Stimulated activated CD4-positive, alpha-beta T cell treated with anti-CD3 and anti-CD28 coated beads, TNF-alpha, amount 100 ng/mL, for 1 hour (primary cell): ENCODE measurements around the gene FAM171A2.
"Not testable (repeated sequence)": the region's sequence is repeated elsewhere in the genome, so short reads cannot be mapped to it uniquely, and the experiment has no call there.

ENCODE experiments used
- DNase-seq, 3 donors: peaks; one replicate each; pipeline ENCODE4 v3.0.0-alpha.2; 2020; ENCODE audit warnings: low read depth in 3 of 3, low spot score in 1 of 3

The FAM171A2 gene

DNA sequence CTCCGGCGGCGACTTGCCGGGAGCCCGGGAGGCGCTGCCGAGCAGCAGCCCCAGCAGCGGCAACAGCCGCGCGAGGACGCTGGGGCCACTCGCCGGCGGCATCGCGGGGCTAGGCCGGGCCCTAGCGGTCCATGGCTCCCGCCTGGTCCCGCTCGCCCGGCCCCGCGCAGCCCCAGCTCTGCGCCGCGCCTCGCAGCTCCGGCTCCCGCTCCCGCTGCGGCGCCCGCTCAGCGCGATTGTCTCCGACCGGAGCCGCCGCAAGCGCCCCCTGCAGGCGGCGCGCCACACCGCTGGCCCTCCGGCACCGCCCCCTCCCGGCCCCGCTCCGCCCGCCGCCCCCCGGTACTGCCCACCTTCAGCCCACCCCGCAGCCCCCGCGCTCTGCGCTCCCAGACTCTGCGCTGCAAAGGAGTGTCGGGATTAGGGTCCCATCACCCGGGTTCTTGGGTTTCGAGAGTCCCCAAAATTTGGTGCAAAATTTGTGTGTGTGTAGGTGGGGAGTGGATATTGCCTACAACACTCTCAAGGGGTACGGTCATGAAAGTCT, at the start of gene FAM171A2:
FAM171A2 (minus strand) TSS at position 241 of the 547 bp plus-strand sequence; CDS start at position 102, 139 bp downstream.
- peak in 2 of 3 donors; percentile 33 to 61 for DNase-seq

DNA sequence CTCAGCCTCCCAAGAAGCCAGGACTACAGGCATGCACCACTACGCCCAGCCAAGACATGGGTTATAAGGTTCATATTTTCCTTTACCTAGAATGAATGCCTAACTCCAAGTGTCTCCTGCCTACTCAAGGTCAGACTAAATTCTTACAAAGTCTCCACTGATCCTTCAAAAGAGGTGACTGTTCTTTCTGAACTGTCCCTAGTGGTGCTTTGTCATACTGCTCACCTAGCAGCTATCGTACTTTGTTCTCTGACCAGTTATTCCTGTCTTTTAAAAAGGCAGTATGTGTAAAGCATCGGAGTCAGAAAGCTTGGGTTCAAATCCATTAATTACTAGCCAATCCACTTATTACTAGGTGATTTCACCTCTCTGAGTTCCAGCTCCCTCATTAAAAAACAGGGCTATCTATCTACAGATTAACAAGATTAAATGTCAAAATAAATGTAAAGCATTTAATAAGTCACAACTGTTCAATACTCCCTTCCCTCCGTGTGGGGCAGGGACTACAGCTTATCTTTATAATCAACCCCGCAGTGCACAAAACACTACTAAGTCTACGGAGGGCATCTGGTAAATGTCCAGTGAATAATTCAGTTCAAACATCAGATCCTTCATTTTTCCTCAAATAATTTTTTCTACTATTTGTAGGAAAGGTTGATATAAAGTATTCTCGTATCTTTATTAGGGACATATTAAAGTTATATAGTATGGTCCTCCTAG, 45.8 kb upstream of the FAM171A2 start:
- DNase-seq, result no peak

DNA sequence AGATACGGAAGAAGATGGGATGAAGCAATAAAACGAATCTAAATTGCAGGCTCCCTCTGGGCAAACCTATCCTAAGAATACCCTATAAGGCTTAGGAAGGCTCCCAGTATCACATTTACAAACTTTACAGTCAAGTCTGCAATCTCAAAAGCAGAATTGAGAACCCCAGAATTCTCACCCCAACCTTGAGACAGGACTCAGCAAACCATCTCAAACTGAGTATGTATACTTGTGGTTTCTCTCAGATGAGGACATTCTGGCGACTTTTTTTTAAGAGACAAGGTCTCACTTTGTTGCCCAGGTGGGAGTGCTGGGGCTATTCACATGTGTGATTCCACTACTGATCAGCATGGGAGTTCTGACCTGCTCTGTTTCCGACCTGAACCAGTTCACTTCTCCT, 45.1 kb upstream of the FAM171A2 start:
- no peak for DNase-seq

DNA sequence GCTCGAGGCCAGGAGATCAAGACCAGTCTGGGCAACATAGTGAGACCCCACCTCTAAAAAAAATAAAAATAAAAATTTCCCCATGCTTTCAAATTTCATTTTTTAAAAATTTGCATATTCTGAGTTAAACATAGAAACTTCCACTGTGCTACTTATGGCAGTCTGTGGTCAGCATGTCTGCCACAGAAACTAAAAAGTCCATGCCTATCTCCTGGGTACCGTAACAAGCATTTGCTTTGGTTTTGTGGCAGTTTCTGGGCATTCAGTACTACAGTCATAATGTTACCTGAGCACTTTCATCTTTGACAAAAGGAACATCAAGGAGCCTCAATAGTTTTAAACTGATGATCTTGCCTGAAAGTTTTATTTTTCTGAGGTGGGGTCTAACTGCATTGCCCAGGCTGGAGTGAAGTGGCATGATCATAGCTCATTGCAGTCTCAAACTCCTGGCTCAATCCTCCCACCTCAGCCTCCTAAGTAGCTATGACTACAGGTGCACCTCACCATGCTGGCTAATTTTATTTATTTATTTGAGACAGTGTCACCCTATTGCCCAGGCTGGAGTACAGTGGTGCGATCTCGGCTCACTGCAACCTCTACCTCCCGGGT, 39.0 kb upstream of the FAM171A2 start:
- DNase-seq, result no peak

DNA sequence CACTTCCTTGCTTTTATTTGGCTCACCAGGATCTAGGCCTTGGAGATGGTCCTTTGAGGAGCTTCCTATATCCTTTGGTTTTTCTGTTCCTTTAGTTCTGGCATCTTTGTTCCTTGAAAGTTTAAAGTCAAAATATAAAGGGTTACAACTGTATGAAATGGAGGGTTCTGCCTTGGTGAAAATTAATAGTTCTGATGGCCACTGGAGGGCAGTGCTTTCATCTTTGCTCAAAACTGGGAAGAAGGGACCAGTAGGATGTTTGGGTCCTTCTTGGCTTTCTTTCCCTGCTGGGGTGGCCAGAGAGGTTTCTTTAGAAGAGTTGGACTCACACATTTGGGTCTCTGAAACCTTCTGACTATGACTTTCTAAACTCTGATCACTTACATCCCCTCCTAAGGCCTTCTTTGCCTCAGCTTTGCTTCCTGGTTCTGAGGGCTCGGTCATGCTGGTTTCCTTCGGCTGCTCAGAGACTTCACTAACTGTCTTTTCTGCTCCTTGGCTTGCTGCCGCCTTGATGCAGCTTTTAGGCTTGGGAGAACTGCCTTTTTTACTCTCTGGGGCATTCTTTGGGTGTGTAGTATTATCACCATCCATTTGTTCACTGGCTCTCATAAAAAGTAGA, 36.7 kb upstream of the FAM171A2 start:
- no peak for DNase-seq

DNA sequence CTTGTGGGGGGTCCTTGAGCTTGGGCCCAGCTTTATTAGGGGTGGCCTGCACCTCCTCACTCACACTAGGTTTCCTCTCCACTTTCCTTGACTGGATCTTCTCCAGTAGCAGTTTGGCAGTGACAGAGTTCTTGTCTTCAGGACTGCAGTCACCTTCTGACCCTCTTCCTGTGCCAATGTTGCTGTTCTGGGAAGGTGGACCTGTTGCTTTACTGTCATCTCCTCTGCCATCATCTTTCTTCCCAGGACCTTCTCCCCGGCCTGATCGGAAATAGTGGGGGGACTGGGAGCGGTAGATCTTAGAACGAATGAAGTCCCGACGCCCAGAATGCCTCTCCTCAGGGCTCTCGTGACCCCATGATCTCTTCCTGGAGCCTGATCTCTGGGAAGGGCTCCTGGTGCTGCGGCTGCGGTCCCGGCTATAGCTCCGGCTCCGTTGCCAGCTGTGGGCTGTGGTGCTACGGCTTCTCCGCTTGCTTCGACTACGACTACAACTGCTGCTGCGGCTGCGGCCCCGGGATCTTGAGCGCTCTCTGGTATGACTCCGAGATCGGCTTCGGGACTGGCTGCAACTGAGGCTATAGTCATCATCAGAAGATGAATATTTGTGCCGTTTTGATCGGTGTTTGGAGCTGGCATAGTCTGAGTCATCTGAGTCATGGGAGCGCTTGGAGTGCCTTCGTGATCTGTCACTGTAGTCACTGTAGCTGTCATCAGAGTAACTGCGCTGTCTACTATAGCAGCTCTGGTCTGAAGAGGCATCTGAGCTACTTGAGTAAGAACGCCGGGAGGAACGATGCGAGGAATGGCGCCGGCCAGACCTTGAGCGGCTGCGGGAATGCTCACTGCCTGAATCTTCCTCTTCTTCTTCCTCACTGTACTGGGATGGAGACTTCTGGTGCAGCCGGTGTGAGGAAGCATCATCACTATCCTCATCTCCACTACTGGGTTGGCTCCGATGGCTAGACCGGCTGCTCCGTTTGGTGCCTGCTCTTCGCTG, 35.3 kb upstream of the FAM171A2 start:
- DNase-seq, result no peak

DNA sequence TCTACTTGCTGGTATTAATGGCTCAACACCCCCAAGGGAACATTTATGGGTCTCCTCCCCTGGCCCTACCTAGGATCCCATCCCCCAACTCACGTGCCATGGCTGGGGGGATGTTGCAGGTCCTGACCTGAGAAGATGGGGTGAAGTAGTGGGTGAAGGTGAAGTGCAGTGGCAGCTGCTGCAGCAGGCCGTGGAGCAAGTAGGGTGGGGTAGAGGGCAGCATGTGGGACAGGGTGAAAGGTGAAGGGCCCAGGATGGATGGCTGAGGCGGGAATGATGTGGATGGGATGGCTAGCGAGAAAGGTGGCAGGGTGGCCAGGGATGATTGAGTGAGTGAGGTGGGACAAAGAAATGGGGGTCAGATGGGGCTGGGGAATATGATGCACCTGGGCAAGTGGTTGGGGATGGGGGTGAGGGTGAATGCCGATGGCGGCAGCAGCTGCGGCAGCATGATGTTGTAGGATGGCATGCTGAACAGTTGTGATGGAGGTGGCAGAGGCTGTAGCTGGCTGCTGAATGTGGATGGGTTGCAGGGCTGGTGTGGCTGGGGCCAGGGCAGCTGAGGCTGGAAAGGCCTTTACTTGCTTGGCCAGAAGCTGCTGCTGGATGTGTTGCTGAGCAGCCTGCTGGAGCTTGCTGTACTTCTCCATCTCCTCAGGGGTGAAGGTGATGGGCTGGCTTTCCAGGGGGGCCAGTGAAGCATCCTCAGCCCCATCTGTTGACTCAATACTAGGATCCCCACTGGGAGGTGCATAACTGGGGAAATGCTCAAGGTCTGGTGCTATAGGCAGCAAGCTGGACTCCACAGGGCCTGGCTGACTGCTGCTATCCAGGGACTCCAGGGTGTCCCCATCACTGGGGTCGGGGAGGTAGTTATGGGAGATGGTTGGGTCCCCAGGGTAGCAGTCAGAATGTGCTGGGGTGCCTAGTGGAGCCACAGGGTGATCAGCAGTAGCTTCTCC, 34.1 kb upstream of the FAM171A2 start:
- DNase-seq, result no peak

DNA sequence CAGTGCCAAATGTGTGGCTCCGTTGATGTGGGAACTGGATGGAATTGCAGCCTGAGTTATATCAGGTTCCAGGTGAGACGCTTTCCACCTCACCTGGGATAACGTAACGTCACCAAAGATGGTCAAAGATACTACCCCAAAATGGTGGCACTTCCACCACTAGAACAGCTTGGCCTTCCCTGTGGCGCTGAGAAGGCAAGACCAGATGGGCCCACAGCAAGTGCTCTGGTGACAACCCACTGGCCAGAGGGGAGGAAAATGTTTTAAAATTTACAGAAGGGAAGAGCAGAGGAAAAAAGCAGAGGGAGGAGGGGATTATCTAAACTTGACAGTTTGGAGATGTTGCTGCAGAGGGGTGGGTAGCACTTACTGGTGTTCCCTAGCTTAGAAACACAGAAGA, 33.3 kb upstream of the FAM171A2 start:
- no peak for DNase-seq

DNA sequence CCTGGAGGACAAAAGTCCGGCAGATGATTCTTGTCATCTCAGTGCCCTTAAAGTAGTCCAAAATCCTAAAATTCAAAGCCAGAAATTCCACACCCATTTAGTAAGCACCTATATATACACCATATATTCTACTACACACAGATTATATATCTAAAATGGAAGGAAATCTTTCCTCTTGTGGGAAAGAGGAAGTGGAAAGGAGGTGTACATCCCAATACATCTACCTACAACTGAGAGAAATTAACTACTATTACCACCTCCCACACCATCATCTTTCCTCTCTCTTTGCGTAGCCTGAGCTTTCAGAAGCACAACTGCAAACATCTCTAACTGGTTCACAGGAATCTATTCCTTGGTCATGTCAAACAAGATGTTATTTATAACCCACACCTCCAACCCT, 31.2 kb upstream of the FAM171A2 start:
- DNase-seq, result no peak

DNA sequence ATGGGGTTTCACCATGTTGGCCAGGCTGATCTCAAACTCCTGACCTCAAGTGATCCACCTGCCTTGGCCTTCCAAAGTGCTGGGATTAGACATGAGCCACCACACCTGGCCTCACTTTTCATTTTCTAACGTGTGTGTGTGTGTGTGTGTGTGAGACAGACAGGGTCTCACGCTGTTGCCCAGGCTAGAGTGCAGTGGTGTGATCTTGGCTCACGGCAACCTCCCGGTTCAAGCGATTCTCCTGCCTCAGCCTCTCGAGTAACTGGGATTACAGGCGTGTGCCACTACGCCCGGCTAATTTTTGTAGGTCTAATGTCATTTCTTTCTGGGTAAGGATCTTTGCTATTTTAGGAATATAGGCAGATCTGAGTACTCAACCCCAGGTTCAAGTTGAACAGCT, 30.5 kb upstream of the FAM171A2 start:
- not testable (repeated sequence) for DNase-seq

DNA sequence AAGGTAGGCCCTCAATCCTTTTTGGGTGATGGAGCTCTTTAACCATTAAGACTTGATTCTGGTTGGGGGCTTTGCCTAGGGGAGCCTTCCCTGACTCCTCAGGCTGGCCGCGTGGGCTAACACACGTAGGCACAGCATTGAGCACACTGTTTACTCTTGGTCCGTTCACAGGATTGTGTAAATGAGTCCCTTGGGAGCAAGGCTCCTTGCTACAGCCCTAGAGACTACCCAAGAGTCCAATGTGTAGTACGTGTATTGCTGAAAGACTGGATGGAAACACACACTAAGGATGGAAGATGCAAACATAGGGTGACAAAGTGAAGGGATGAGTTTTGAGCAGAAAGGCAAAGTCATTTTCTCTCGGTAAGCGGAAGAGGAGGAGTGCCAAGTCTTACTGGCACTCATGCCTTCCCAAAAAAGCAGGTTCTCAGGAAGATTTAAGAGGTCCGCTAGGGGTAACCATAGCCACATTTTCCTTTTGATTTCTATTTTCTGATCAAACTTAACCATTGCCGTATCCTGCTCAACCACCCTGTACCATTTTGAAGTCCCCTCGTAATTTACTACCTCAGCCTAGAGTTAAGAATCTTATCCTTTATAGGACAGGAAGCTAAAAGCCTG, 26.7 kb upstream of the FAM171A2 start:
- DNase-seq, result no peak

DNA sequence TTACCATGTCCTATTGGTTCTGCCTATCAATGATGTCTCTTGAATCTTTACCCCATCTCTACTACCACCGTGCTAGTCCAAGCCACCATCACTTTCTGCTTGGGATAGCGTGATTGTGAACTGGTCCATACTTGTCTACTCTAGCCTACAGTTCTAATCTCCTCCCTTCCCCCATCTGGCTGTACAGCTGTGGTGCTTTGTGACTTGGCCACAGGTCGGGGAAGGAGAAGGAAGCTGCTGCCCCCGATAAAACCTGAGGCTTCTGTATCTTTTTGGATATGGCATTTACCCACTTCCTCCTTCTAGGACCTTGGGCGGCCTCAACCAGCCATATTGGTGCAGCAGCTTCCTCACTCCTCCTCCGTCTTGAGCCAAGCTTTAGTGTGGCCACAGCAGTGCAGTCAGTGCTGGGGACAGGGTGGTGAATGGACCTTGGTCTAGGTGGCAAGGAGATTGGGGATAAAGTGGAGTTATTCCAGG, 26.1 kb upstream of the FAM171A2 start:
- no peak for DNase-seq

DNA sequence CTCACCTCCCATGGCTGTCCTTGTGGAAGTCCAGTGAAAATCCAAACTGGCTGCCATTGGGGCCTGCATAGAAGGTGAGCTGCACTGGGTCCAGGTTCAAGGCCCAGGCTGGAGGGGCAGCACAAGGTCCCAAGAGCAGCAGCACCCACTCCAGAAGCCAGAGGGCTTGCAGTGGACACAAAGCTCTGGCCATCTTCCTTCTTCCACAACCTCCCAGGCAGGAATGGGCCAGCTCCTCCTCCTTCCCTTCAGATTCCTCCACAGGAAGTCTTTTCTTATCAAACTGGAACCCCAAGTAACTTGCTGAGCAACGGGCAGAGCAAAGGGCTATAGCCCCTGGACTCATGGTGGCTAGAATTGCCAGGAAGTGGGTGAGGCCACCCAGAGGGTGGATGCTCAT, 25.6 kb upstream of the FAM171A2 start, which contains the start of gene ITGA2B:
ITGA2B (minus strand) TSS at position 369 of the 400 bp plus-strand sequence; CDS start at position 193, 176 bp downstream.
- no peak for DNase-seq

DNA sequence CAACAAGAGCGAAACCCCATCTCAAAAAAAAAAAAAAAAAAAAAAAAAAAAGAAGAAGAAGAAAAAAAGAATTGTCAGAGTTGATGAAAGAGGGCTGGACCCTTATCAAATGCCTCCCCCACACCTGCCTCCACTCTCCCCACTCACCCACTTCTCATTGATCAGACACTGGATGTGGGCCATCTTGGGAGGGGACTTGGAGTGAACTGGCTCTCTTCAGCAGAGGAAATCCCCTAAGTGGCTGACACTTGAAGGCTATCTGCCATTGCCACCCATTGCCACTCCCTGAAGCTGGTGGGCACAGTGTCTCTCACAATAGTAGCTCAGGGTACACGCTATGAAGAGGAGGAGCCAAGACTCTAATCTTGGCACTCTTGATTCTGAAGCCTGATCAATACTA, 24.2 kb upstream of the FAM171A2 start:
- no peak for DNase-seq

DNA sequence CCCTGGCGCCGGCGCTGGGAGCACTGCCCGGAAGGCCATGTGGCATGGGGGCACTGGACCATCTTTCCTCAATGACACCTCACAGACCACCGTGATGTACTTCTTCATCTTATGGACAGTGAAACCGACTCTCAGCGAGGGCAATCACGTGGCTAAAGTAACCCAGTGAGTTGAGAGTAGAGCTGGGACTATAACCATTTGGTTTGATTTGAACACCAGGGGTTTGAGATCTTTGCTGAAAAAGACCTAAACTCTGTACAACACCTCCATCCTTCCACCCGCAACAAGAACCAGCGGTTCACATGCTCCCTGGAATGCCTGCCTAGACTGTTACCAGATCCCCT, 22.5 kb upstream of the FAM171A2 start:
- no peak for DNase-seq

DNA sequence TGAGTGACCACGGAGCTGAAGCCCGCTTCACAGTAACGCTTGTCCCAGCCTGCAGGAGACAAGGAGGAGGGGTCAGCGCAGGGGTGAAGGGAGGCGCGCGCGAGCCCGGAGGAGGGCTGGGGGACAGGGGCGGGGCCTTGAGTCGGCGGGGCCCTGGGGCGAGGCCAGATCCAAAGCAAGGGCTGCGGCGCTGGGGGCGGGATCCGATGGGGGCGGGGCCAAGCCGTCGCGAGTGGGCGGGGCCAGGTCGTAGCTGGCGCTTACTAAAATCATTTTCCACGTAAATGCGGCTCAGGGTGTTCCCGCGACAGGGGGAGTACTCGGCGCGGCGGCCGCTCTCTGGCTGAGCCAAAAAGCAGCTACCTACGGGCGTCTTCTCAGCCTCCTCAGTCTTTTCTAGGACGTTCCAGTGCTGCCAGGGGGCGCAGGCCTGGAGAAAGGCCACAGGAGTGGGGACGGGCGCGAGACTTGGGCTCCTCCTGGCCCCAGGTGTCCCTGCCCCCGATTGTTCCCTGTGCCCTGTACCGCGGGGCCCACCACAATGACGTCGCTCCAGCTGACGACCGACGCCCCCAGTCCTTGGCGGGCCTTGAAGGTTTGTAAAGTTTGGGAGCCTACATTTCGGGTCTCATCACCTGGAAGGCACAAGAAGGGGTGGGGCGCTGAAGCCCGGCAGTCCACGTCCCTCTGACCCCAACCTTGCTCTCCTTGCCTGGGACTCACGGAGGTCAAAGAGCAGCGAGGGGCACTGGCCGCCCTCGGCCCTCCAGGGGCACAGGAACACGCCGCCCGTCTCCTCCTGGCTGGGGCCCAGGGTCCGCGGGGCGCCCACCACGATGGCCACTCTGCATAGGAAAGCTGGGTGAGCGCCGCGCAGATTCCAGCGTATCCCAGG, 21.9 kb upstream of the FAM171A2 start:
- DNase-seq, result peak; percentile 57 to 83 (median 63)

DNA sequence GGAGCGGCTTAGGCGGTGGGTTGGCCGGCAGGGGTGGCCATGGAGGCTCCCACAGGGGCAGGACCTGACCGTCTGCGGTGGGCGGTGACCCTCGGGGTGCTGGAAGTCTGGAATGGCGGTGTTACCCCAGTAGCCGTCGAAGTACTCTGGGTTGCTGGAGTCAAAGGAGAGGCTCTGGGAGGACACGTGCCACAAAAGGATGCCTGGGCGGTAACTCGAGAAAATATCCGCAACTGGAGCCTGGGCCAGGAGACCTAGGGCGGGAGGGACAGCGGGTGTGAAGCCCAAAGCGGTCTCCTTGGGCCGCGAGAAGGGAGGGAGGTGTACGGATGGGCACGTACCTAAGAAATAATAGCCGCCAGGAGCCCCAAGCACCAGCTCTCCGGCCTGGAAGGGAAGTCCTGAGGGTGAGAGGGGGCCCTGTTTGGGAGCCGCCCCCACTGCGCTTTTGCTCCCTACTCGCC, 21.2 kb upstream of the FAM171A2 start:
- DNase-seq, result no peak

DNA sequence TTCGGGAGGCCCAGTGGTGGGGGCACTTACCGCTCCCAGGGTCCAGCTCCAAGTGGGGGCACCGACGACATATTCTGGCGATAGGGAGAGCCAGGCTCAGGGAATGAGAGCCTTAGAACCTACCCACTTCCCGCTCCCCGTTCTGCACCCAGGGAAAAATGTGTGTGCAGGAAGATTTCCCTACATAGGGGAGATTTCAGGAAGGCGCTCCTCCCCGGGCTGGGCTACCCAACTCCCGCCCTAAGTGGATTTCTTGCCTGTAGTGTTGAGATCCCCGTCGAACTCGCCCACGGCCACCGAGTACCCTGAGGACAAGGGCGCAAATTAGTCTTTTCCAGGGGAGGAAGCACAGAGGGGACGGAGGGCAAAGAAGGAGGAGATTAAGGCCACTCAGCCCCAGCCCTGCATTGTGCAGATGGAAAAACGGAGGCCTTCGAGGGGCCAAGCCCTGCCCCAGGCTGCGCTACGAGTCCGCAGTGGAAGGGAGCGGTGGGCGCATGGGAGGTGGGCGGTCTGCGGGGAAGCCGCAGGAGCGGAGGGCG, 20.7 kb upstream of the FAM171A2 start:
- no peak for DNase-seq
